ENCODE data around the gene FOXK1. TPM values are rescaled to one million over a fixed set of nuclear protein-coding genes. Genes with fewer than 3 reads are reported as not detected.

The FOXK1 gene
- total RNA-seq, 1 donor from 2014 or later = 21.7 TPM

DNA sequence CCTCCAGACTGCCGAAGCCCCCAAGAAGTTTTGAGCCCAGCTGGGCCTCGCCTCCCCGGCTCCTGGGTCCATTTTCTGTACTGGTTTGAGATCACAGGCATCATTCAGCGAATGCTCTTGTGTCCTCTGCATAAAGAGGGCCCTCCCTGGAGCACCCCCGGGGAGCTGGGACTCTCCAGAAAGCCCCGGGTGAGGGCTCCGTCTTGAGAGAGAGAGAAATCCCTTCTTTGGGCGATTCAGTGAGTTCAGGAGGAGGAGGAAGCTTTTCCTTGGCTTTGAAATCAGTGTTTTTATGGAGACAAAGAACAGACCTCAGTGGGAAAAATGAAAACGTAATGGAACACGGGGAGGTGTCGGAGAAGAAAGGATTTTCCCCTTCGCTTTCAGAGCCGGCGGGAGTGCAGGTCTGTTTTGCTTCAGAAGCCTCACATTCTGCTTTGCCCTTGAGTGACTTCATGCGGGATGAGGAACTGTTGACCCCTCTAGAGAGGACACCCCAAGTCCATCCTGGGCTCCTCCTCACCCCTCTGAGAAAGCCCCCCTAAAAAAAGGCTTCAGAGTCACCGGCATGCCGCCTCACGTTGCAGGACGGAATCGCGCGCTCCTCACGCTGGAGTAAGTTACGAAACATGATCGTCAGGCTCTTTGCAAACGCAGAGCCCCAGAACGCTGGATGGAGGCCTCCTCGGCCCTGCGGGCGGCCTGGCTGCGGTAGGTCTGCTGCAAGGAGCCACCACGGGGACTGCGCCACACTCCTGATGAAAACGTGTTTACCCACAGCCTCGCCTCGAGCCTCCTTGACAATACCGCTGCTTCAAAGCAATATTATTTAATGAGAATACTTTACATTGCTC lies 84.8 kb downstream of the FOXK1 start:
- ATAC-seq = no peak

- no peak for ATAC-seq
These were observed 86.8 kb downstream of the FOXK1 start for GRCh38 chr7:4768597-4769569.

GRCh38 chr7:4769761-4770160 lies 87.7 kb downstream of the FOXK1 start:
- ATAC-seq = no peak

- ATAC-seq = no peak
These were observed 88.8 kb downstream of the FOXK1 start for GRCh38 chr7:4770886-4771285.

DNA sequence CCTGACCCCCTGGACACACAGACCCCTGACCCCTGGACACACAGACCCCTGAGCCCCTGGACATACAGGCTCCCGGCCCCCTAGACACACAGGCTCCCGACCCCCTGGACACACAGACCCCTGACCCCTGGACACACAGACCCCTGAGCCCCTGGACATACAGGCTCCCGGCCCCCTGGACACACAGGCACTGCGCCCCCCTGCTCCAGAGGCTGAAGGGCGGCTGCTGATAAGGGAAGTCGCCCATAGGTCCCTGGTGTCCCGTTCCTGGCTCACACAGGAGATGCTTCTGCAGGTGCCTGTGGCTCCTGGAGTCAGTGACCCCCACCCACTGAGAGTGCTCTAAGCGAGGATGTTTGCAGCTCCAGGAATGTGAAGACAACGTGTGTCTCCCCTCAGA lies 89.6 kb downstream of the FOXK1 start:
- no peak for ATAC-seq

- ATAC-seq = no peak
These were observed 90.2 kb downstream of the FOXK1 start for GRCh38 chr7:4772306-4772705.

- no peak for ATAC-seq
These were observed 91.9 kb downstream of the FOXK1 start for GRCh38 chr7:4774007-4774406.

DNA sequence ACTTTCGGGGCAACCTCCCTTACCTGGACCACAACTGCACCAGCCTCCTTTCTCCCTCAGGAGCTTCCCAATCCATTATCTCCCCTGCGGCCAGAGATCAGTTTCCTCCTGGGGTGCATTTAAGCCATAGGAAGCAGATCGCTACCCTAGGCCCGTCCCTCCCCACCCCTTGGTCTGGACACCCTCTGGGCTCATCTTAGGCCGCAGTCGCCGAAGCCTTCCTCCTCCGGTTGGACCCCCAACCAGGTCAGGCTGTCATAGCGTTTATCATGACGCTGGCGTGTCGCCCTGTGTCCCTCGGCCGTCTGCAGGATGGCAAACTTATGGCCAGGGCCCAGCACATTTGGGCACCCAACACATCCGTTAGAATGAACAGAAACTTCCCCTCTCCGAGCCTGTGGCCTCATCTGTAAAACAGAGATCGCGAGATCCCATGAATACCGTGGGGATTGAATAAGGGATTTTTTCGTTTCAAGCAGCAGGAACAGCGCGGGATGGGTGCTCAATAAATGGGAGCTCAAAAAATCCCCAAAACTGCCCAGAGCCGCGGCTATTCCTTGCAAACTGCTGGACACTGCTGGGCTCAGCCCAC lies 92.7 kb downstream of the FOXK1 start:
- peak; percentile 34 for ATAC-seq

- ATAC-seq = peak; percentile 98
These were observed 93.3 kb downstream of the FOXK1 start, which contains the start of gene AP5Z1 for GRCh38 chr7:4775250-4775847. AP5Z1 (plus strand) TSS chr7:4775623; CDS start chr7:4775716, 93 bp downstream.

DNA sequence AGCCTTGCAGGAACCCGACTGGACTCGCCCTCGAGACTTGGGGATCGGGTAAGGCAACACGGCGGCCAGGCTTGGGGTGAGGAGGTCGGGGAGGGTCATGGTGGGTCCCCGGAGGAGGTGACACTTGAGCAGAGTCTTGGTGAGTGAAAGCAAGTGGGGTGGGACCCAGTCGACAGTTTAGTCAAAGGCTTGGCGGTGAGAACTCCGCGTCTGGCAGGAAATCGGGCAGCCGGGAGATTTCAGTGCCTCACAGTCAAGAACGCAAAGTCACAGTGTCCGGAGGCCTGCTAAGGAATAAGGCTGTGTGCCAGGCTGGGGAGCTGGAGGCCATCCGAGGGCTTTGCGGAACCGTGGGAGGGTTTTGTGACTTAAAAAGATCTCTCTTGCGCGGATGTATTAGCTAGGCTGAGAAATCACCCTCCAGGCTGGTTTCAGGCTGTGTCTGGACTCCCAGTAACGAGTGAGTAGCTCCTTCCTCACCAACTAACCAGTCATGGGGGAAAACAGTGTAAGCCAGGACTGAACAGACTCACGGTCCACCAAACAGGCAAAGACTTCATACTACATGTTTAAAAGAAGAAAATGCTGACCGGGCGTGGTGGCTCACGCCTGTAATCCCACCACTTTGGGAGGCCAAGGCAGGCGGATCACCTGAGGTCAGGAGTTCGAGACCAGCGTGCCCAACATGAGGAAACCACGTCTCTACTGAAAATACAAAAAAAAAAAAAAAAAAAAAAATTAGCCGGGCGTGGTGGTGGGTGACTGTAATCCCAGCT lies 93.9 kb downstream of the FOXK1 start:
- ATAC-seq = peak; percentile 44

- no peak for ATAC-seq
These were observed 97.0 kb downstream of the FOXK1 start for GRCh38 chr7:4779118-4779517.

DNA sequence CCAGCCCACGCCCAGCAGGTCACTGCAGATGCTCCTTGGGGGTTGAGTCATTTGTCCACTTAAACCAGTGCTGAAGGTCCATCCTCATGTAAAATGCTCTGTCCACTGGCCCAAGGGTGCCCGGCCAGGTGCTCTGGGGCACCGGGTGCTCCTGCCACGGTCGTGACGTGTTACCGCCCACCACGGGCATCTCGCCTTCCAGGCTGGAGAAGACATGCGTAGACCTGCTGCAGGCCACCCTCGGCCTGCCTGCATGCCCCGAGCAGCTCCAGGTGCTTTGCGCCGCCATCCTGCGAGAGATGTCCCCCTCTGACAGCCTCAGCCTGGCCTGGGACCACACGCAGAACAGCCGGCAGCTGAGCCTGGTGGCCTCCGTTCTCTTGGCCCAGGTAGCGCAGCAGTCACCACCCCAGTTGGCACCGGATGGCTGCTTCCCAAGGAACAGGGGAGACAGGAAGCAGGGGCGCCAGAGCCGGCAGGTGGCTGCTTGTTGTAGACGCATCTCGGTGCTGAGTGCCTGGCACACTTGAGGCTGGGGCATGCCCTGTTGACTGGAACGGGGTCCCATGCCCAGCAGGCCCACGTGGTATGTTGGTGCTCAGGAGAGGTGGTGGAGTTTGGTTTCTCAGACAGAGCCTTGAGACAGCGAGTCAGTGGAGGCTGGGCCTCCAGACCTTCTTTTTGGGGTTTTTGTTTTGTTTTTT lies 99.4 kb downstream of the FOXK1 start:
- ATAC-seq = no peak

GRCh38 chr7:4782333-4783291 lies 100.5 kb downstream of the FOXK1 start:
- ATAC-seq = no peak

DNA sequence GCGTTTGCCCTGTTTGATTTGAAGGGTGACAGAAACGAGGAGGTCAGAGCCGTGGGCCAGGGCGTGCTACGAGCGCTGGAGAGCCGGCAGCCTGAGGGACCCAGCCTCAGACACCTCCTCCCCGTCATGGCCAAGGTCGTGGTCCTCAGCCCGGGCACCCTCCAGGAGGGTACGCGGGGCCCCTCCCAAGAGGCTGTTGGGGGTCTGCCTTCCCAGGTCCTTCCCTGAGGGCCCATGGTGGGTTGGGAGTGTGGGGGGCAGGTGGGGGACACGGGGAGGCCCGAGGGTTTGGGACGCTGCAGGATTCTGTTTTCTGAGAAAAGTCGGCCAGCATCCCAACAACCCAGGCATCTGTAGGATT lies 101.2 kb downstream of the FOXK1 start:
- ATAC-seq = no peak

GRCh38 chr7:4783762-4784351 lies 101.8 kb downstream of the FOXK1 start:
- ATAC-seq = no peak

- ATAC-seq = no peak
These were observed 102.7 kb downstream of the FOXK1 start for GRCh38 chr7:4784799-4785198.

DNA sequence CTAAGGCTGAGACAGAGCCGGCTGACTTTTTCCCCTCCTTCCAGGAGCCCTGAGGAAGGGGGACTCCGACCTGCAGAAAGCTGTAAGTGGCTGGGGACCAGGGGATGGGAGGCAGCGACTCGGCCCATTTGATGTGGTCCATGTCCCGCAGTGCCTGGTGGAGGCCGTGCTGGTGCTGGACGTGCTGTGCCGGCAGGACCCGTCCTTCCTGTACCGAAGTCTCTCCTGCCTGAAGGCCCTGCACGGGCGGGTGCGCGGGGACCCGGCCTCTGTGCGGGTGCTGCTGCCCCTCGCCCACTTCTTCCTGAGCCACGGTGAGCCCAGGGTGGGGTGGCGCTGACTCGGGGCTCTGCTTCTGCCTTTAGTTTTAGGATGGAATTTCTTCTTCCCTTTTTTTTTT lies 103.3 kb downstream of the FOXK1 start:
- no peak for ATAC-seq

DNA sequence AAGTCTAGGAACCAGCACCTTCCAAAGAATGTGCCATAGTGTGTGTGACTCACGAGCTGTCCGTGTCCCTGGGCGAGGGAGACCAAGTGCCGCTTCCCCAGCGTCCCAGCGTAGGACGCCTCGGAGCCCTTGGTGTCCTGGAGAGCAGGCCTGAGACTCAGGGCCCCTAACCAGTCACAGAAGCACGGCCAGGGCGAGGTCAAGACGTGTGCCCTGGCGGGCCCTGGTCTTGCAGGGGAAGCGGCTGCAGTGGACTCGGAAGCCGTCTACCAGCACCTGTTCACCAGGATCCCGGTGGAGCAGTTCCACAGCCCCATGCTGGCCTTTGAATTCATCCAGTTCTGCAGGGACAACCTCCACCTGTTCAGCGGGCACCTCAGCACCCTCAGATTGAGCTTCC lies 103.9 kb downstream of the FOXK1 start:
- ATAC-seq = no peak

- ATAC-seq = no peak
These were observed 105.4 kb downstream of the FOXK1 start for GRCh38 chr7:4787541-4787940.
